Activated T-cell treated with anti-CD3 and anti-CD28 coated beads, Interleukin-2, amount 50 U/mL, for 72 hours (primary cell): ENCODE results near the gene MAP3K14. TPM values are rescaled to one million over a fixed set of nuclear protein-coding genes. Genes with fewer than 3 reads are reported as not detected.
"Not testable (repeated sequence)": the region's sequence is repeated elsewhere in the genome, so short reads cannot be mapped to it uniquely, and the experiment has no call there.

Source experiments
- ATAC-seq, 2 donors: fragments of 150-1000 bp; cut with Tn5 transposase; replicated peaks in 1 of 2; 2 replicates each; pipeline ENCODE4 v1.10.0; 2021; ENCODE audit warnings: moderate library complexity in 2 of 2, mild to moderate bottlenecking in 1 of 2
- DNase-seq, 2 donors: peaks; one replicate each; pipeline ENCODE4 v3.0.0; 2021 to 2022; ENCODE audit warnings: mixed read lengths in 1 of 2
- H3K27ac Mint-ChIP-seq: one replicate; pipeline ENCODE4 v1.8.0; 2022; ENCODE audit warnings: mild to moderate bottlenecking, moderate library complexity, mixed read lengths
- H3K27me3 Mint-ChIP-seq: one replicate; pipeline ENCODE4 v1.8.0; 2022; ENCODE audit warnings: low read depth, mixed read lengths
- H3K36me3 Mint-ChIP-seq, 2 donors: one replicate each; pipeline ENCODE4 v1.8.0; 2022; ENCODE audit warnings: mixed read lengths in 2 of 2, mild to moderate bottlenecking in 1 of 2; ENCODE audit not compliant: insufficient read depth in 2 of 2
- H3K4me1 Mint-ChIP-seq: one replicate; pipeline ENCODE4 v1.8.0; 2022; ENCODE audit warnings: low read depth, mixed read lengths
- H3K4me3 Mint-ChIP-seq, 2 donors: one replicate each; pipeline ENCODE4 v1.8.0; 2022; ENCODE audit warnings: mild to moderate bottlenecking in 2 of 2, mixed read lengths in 2 of 2, moderate library complexity in 2 of 2
- H3K9me3 Mint-ChIP-seq, 2 donors: one replicate each; pipeline ENCODE4 v1.8.0; 2022; ENCODE audit warnings: mixed read lengths in 2 of 2
- total RNA-seq, 2 donors: library from RNA; stranded (reverse); gene quantifications; one replicate each; pipeline ENCODE4 v1.2.3, GENCODE V29; 2022

The MAP3K14 gene
- total RNA-seq, 2 donors from 2014 or later, result 71.8 to 78.0 TPM

- H3K27me3 Mint-ChIP-seq, result no peaks in the 10 kb centered on the region
- peaks cover 10% of the 10 kb centered on the region for H3K4me1 Mint-ChIP-seq
- H3K4me3 Mint-ChIP-seq, result no peak overlapping the region
- no peaks in the 10 kb centered on the region for H3K36me3 Mint-ChIP-seq
- H3K9me3 Mint-ChIP-seq, result no peaks in the 10 kb centered on the region
- ATAC-seq (no peak), DNase-seq (no peak)
- no peak overlapping the region for H3K27ac Mint-ChIP-seq
These were observed 28.9 kb upstream of the MAP3K14 start for GRCh38 chr17:45345554-45346215.

- no peaks in the 10 kb centered on the region for H3K27me3 Mint-ChIP-seq
- ATAC-seq, result no peak
- H3K27ac Mint-ChIP-seq, result no peak overlapping the region
- no peaks in the 10 kb centered on the region for H3K9me3 Mint-ChIP-seq
- no peaks in the 10 kb centered on the region for H3K36me3 Mint-ChIP-seq
- DNase-seq, result no peak
- H3K4me3 Mint-ChIP-seq, result no peak overlapping the region
- peaks cover 10% of the 10 kb centered on the region for H3K4me1 Mint-ChIP-seq
These were observed 28.4 kb upstream of the MAP3K14 start for GRCh38 chr17:45345246-45345553.

GRCh38 chr17:45343967-45344664 is 27.3 kb upstream of the MAP3K14 start:
- not testable (repeated sequence) for H3K27me3 Mint-ChIP-seq, H3K9me3 Mint-ChIP-seq, H3K4me3 Mint-ChIP-seq, DNase-seq, H3K27ac Mint-ChIP-seq, H3K4me1 Mint-ChIP-seq, H3K36me3 Mint-ChIP-seq, ATAC-seq

- ATAC-seq (no peak), DNase-seq (no peak)
- no peak overlapping the region for H3K27ac Mint-ChIP-seq
- no peak overlapping the region for H3K4me3 Mint-ChIP-seq
- no peaks in the 10 kb centered on the region for H3K27me3 Mint-ChIP-seq
- peaks cover 10% of the 10 kb centered on the region for H3K4me1 Mint-ChIP-seq
- H3K9me3 Mint-ChIP-seq, result no peaks in the 10 kb centered on the region
- H3K36me3 Mint-ChIP-seq, result no peaks in the 10 kb centered on the region
These were observed 26.2 kb upstream of the MAP3K14 start for GRCh38 chr17:45342871-45343526.

- no peak for DNase-seq
These were observed 25.5 kb upstream of the MAP3K14 start for GRCh38 chr17:45342306-45342705.

GRCh38 chr17:45341533-45342158 is 24.8 kb upstream of the MAP3K14 start:
- Mint-ChIP-seq H3K36me3 (no peaks in the 10 kb centered on the region), H3K27me3 (no peaks in the 10 kb centered on the region), H3K4me1 (peaks cover 10% of the 10 kb centered on the region), H3K9me3 (no peaks in the 10 kb centered on the region), H3K27ac (no peak overlapping the region), H3K4me3 (no peak overlapping the region)
- DNase-seq (no peak), ATAC-seq (no peak)

More at GRCh38 chr17:45342306-45342705, 25.5 kb upstream of the MAP3K14 start:
- Mint-ChIP-seq H3K4me1 (peaks cover 10% of the 10 kb centered on the region), H3K27me3 (no peaks in the 10 kb centered on the region), H3K36me3 (no peaks in the 10 kb centered on the region), H3K27ac (no peak overlapping the region), H3K9me3 (no peaks in the 10 kb centered on the region), H3K4me3 (no peak overlapping the region)
- ATAC-seq, result no peak

- ATAC-seq (no peak), DNase-seq (no peak)
- H3K4me1 Mint-ChIP-seq, result peaks cover 4% of the 10 kb centered on the region
- no peak overlapping the region for H3K27ac Mint-ChIP-seq
- H3K27me3 Mint-ChIP-seq, result no peaks in the 10 kb centered on the region
- no peak overlapping the region for H3K4me3 Mint-ChIP-seq
- H3K36me3 Mint-ChIP-seq, result no peaks in the 10 kb centered on the region
- H3K9me3 Mint-ChIP-seq, result no peaks in the 10 kb centered on the region
These were observed 23.1 kb upstream of the MAP3K14 start for GRCh38 chr17:45339646-45340605.

- Mint-ChIP-seq H3K27ac (no peak overlapping the region), H3K4me3 (no peak overlapping the region), H3K27me3 (no peaks in the 10 kb centered on the region), H3K9me3 (no peaks in the 10 kb centered on the region), H3K4me1 (peaks cover 4% of the 10 kb centered on the region), H3K36me3 (no peaks in the 10 kb centered on the region)
- ATAC-seq (no peak), DNase-seq (no peak)
These were observed 22.2 kb upstream of the MAP3K14 start for GRCh38 chr17:45338996-45339535.

- no peaks in the 10 kb centered on the region for H3K36me3 Mint-ChIP-seq
- H3K4me1 Mint-ChIP-seq, result peaks cover 13% of the 10 kb centered on the region
- ATAC-seq, result no peak
- no peak overlapping the region for H3K4me3 Mint-ChIP-seq
- H3K9me3 Mint-ChIP-seq, result no peaks in the 10 kb centered on the region
- no peaks in the 10 kb centered on the region for H3K27me3 Mint-ChIP-seq
- no peak for DNase-seq
- H3K27ac Mint-ChIP-seq, result no peak overlapping the region
These were observed 21.4 kb upstream of the MAP3K14 start for GRCh38 chr17:45338023-45338781.

GRCh38 chr17:45336390-45337182 is 19.8 kb upstream of the MAP3K14 start:
- H3K27ac Mint-ChIP-seq, result no peak overlapping the region
- DNase-seq (no peak), ATAC-seq (no peak)
- peaks cover 16% of the 10 kb centered on the region for H3K4me1 Mint-ChIP-seq
- no peak overlapping the region for H3K4me3 Mint-ChIP-seq
- no peaks in the 10 kb centered on the region for H3K27me3 Mint-ChIP-seq
- H3K9me3 Mint-ChIP-seq, result no peaks in the 10 kb centered on the region
- no peaks in the 10 kb centered on the region for H3K36me3 Mint-ChIP-seq

- Mint-ChIP-seq H3K4me1 (peaks cover 14% of the 10 kb centered on the region), H3K27me3 (no peaks in the 10 kb centered on the region), H3K27ac (no peak overlapping the region), H3K36me3 (no peaks in the 10 kb centered on the region), H3K4me3 (no peak overlapping the region), H3K9me3 (no peaks in the 10 kb centered on the region)
- DNase-seq (no peak), ATAC-seq (no peak)
These were observed 18.9 kb upstream of the MAP3K14 start for GRCh38 chr17:45335721-45336120.
